GM18861 (cell line): ENCODE data around the gene RARA.

Source experiments
- ATAC-seq: cut with Tn5 transposase; IDR thresholded peaks from one replicate; pipeline ENCODE4 v1.9.1; 2021; ENCODE audit not compliant: unreplicated experiment

The RARA gene

GRCh38 chr17:40327735-40328385, 18.9 kb downstream of the RARA start:
- ATAC-seq, result no peak

GRCh38 chr17:40328386-40328766, 19.4 kb downstream of the RARA start:
- ATAC-seq, result no peak

DNA sequence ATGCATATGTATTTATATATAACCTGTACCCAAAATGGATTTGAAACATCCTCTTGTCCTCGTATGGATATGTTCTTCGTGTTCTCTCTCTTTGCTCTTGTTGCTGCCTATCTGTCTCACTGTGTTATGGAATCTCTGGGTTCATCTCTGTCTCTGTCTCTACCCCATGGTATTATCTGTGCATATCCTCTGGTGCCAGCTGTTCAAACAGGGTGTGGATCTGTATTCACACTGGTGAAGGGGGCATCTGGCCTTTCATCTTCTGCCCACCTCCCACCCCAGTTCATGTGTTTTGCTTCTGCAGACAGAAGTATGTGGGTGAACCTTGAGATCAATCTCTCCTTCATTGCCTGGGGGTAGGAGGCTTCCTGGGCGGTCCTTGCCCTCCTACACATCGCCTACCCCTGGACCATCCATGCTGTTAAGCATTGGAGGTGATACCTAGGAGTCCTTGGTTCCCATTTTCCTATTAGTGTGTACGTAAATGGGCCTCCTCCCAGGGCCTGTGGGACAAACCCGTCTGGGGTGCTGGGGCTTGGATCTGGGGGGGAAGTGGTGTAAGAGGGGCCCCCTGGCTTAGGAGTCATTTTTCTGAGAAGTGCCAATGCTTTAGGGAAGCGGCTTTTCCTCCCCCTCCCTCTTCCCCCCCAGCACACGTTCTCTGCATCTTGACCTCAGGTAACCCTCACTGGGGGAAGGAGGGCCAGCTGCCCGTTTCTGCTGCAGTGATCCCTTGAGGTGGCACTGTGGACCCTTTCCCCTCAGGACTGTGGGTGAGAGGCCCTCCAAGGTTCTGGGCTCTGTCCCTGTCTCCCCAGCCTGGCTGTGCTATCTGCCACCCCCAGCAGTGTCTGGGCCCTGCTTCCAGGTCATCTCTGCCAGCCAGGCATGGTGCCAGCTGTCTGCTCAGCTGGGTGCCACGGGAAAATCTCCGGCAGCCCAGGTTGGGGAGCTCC, 21.1 kb downstream of the RARA start:
- no peak for ATAC-seq

DNA sequence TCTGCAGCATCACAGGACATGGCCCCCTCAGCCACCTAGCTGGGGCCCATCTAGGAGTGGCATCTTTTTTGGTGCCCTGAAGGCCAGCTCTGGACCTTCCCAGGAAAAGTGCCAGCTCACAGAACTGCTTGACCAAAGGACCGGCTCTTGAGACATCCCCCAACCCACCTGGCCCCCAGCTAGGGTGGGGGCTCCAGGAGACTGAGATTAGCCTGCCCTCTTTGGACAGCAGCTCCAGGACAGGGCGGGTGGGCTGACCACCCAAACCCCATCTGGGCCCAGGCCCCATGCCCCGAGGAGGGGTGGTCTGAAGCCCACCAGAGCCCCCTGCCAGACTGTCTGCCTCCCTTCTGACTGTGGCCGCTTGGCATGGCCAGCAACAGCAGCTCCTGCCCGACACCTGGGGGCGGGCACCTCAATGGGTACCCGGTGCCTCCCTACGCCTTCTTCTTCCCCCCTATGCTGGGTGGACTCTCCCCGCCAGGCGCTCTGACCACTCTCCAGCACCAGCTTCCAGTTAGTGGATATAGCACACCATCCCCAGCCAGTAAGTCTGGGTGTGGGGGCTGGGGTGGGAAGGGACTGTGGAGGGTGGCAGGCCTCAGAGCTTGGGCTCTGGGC, 22.0 kb downstream of the RARA start:
- ATAC-seq, result no peak

DNA sequence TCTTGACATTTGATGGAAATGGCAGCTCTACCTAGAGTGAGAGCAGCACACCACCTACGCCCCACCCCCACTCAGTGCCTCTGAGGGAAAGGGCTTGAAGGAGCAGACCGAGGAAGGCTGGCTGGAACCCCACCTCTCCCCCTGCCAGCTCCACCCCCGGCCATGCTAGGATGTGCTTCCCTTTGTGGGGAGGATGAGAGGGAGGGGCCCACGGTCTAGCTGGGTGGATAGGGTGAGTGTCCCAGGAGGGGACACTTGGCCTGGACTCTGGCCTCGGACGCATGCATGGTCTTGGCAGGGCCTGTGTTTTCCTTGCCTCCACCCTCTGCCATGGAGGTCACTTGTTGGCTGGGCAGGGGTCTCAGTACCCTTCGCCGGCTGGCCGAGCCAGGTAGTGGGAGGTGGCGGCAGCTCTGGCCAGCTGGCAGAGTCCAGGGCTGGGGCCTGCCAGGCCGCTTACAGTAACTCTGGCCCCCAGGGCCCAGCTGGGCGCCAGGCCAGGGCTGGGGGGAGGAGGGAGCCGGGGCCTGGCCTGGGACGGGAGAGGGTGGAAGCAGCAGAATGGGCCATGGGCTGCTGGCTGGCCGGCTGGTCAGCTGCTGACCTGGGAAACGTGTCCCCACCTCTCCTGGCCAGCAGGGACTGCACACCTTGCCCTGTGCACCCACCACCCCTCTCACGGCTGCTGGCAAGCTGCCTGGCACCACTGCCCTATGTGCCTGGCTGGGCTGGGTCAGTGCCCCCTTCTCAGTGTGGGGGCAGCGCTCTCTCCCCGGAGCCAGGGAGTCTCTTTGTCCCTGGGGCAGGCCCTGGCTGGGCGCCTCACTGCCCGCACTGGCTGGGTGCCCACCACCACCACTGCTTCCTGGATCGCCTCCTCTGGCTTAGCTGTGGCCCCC, 23.0 kb downstream of the RARA start:
- no peak for ATAC-seq

DNA sequence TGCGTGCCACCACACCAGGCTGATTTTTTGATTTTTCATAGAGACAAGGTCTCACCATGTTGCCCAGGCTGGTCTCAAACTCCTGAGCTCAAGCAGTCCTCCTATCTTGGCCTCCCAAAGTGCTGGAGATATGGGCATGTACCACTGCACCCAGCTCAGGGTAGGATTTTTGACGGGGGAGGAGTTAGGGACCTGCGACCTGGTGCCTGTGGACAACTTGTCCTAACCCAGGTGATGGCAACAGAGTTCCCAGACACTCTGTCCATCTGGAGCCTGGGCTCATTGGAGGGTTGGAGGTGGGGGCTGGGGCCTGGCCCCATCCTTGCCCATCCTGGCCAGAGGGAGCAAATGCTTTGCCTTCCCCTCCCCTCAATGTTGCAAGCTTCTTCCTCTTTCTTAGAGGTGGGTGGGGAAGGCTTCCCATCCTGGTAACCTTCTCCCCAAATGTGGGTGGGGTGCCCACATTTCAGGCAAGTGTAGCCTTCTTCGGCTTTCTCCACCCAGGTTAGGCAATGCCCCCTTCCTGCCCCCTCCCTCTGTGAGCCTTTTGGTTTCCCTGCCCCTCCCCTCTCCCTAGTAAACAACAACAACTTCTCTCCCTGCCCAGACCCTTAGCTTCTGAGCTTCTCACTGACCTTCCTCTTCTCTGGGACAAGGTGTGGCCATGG, 24.9 kb downstream of the RARA start:
- ATAC-seq, result no peak

- no peak for ATAC-seq
Observed at GRCh38 chr17:40335620-40336019, 26.6 kb downstream of the RARA start.

DNA sequence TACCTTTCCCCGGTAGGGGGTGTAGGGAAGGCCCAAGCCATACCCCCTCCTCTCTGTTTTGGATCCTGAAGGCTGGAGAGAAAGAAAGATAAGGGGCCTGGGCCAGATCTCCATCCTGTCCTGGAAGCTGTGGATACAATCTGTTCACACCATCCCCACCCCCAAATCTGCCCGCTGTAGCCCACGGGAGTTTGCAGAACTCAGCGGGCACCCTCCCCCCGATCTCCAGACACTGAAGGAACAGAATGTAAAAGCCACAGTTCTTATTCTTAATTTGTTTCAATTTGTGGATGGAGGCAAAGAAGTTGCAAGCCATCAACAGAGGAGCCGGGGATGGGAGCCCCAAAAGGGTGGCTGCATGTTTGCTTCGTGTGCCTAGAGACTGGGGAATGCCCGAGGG, 28.4 kb downstream of the RARA start:
- ATAC-seq, result no peak

GRCh38 chr17:40338058-40338457, 29.1 kb downstream of the RARA start:
- no peak for ATAC-seq

GRCh38 chr17:40338941-40339649, 30.1 kb downstream of the RARA start:
- no peak for ATAC-seq

GRCh38 chr17:40340327-40340726, 31.3 kb downstream of the RARA start:
- ATAC-seq, result no peak

GRCh38 chr17:40340880-40341807, 32.2 kb downstream of the RARA start:
- ATAC-seq, result peak; percentile 52

- no peak for ATAC-seq
Observed at GRCh38 chr17:40341808-40342503, 33.0 kb downstream of the RARA start.

- no peak for ATAC-seq
Observed at GRCh38 chr17:40342504-40343218, 33.7 kb downstream of the RARA start.

DNA sequence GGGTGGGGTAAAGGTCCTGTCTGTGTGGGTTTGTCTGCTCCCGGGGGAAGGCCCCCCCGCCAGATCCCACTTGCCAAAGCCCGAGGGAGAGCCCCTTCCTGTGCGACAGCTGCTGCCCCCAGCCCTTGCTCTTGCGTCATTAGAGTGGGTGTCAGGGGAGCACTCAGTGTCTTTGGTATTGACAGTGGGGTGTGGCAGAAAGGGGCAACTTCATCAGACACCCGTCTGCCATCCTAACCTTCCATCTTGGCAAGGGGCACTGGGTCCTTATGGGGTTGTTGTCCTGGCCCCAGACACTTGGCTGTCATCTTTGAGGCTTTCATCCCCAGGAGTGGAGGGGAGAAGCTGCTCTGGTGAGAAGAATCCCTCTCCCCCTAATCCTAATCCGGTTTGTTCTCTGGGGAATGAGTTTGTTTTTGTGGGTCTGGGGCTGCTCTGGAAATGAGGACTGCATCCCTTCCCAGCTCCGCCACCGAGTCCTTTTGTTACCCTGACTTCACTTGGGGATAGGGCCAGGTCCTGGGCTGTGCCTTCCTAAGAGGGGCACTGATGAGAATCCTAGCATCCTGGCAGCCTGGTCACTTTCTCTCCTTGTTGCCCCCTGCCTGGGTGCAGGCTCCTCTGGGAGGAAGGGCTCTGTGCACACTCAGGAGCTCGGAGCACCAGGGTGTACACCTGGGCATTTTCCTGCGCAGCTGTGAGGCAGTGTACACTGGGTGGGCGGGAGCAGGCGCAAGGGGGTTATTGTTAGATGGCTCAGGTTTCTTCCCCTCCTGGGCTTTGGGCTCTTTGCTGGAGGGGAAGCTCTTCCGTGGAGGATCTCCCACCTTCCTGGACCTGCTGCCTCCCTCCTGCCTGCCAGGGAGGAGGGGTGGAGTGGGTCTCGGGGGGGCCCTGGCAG, 34.5 kb downstream of the RARA start:
- no peak for ATAC-seq

DNA sequence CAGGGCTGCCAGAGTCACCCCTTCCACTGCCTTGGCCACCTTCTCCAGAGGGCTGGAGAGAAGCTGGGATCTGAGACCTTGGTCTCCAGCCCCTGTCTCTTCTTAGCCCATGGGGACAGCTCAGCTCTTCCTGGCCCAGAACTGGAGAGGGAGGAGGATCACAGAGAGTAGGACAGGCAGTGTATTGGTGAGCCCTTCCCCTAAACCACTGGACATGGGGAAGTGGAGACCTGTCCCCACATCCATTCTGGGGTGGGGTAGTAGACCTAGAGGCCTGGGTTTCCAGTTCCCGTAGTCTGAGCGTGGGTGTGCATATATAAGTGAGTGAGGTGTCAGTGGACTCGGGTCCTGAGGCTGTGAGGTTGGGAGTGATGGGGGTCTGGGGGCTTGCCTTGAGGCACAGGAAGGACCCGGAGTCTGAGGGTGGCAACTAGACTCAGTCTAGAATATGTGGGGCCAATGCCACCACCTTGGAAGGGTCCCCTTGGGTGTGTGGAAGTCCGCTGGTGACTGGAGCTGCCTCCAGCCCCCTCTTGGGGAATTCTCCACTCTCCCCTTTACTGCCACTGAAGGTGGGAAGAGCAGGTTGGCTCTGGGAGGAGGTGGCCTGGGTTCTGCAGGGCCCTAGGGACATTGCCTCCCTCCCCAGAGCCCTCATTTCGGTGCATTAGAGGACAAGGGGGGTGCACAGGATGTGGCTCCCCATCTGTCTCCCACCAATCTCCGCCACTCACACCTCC, 35.6 kb downstream of the RARA start:
- ATAC-seq, result no peak
